ENCODE results near the gene FUCA1.

The FUCA1 gene

DNA sequence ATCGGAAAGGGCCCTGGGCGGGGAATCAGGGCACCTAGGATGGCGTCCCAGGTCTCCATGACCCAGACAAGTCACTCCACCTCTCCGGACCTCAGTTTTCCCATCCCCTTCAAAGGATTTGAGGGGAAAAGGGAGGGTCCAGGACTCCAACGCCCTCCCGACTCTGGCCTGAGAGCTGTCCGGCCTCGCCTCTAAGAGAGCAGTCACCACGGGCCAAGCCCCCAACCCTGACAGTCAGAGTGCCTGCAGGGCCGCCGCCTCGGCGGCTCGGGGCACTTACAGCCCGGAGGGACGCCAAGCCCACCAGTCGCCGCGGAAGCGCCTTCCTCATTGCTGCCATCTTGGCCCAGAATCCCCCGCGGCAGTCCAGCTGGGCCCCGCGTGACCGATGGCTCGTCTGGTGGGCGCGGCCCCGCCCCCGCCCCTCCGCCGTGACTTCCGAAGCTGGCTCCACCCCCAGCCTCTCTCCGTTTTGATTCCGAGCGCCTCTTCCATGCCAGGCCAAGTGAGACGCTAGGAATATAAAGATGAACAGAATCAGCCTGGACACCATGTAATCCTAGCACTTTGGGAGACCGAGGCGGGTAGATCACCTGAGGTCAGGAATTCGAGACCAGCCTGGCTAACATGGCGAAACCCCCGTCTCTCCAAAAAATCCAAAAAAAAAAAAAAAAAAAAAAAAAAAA is 42.9 kb downstream of the FUCA1 start, which contains the start of gene HMGCL:
TSS of gene HMGCL (minus strand) at position 354 of the 686 bp plus-strand sequence. CDS start at position 340, 14 bp downstream.
- no peak for TF ChIP-seq CTCF (IDR thresholded peaks at IDR 0.05; ENCODE audit: insufficient read depth, low read depth, low read length, missing control alignments)
- peak within 1 kb of the TSS; percentile 96 for H3K4me3 ChIP-seq (ENCODE audit: low read depth, low read length)
- DNase-seq (ENCODE audit: low read depth): peak; percentile 93

DNA sequence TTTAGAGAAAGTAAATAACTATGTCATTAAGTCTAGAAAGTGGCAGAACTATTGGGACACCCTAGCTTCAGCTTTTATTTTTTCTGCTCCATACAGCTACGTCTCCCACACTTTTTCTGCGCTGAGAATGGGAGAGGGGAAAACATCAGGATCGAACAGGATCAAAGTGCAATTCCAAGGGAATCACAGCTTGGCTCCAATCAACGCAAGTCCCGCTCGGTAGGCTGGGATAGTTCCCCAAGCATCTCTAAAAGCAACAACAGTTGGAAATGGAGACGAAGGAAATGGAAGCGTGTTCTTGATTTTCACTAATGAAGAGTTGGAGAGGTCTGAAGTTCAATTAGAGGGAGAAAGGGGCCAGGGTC is 43.4 kb downstream of the FUCA1 start:
- DNase-seq (ENCODE audit: low read depth): no peak
- peak overlapping the region; percentile 96 for H3K4me3 ChIP-seq (ENCODE audit: low read depth, low read length)
- TF ChIP-seq CTCF (IDR thresholded peaks at IDR 0.05; ENCODE audit: insufficient read depth, low read depth, low read length, missing control alignments): no peak

DNA sequence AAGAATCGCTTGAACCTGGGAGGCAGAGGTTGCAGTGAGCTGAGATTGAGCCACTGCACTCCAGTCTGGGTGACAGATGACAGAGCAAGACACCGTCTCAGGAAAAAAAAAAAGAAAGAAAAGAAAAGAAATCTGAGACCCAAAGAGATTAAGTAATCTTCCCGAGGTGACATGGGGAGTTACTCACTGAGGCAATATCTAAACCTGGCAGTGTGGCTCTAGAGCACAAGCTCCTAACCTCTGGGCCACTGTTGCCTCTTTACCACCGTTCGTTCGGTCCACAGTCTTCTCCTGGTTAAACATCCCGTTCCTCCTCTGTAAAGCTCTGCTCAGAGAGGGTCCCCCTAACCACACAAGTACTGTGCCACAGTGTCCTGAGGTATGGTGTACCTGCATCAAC is 44.3 kb downstream of the FUCA1 start:
- peak overlapping the region; percentile 96; the same call in 1 of the 2 replicates for H3K4me3 ChIP-seq (ENCODE audit: low read depth, low read length)
- no peak for TF ChIP-seq CTCF (IDR thresholded peaks at IDR 0.05; ENCODE audit: insufficient read depth, low read depth, low read length, missing control alignments)
- no peak for DNase-seq (ENCODE audit: low read depth)

DNA sequence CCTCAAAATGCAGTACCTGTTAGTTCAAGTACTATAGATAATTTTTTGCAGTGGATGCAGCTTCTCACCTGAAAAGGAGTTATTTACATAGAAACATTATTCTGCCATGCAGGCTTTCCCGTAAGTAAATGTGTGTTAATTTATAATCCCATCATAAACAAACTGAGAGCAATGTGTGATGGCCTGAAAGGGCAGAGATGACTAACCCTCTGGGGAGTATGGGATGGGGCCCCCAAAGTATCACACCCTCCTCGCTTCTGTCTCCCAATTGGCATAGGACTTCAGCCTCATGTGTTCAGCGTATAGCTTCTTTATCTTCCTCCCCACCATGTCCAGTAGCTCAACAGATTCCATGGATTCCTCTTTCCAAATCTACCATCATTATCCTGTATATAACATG is 50.5 kb downstream of the FUCA1 start:
- no peak overlapping the region for H3K4me3 ChIP-seq (ENCODE audit: low read depth, low read length)
- DNase-seq (ENCODE audit: low read depth): no peak

GRCh38 chr1:23816906-23817305 is 51.2 kb downstream of the FUCA1 start:
- no peak for TF ChIP-seq CTCF (IDR thresholded peaks at IDR 0.05; ENCODE audit: insufficient read depth, low read depth, low read length, missing control alignments)
- DNase-seq (ENCODE audit: low read depth): no peak

More for the DNA sequence above, 50.5 kb downstream of the FUCA1 start:
- no peak for TF ChIP-seq CTCF (IDR thresholded peaks at IDR 0.05; ENCODE audit: insufficient read depth, low read depth, low read length, missing control alignments)

DNA sequence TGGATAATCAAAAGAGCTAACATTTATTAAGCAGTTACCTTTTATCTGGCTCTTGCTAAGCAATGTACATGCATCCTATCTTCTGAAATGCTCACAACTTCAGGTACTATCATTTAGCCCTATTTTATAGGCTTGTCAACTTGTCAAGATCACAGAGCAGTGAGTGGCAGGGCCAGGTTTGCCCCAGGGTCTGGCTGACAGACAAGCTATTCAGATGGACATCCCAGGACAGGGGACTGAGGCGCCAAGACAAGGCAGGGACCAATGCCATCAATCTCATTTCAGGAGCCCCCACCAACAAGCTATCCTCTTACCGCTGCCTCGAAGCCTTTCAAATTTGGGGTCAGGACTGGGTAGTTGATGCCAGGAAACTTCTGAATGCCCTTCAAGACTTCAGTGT is 51.7 kb downstream of the FUCA1 start:
- DNase-seq (ENCODE audit: low read depth): no peak
- no peak overlapping the region for H3K4me3 ChIP-seq (ENCODE audit: low read depth, low read length)
- no peak for TF ChIP-seq CTCF (IDR thresholded peaks at IDR 0.05; ENCODE audit: insufficient read depth, low read depth, low read length, missing control alignments)

More at GRCh38 chr1:23816906-23817305, 51.2 kb downstream of the FUCA1 start:
- H3K4me3 ChIP-seq (ENCODE audit: low read depth, low read length): no peak overlapping the region

GRCh38 chr1:23814016-23814415 is 54.1 kb downstream of the FUCA1 start:
- no peak for TF ChIP-seq CTCF (IDR thresholded peaks at IDR 0.05; ENCODE audit: insufficient read depth, low read depth, low read length, missing control alignments)
- no peak overlapping the region for H3K4me3 ChIP-seq (ENCODE audit: low read depth, low read length)
- no peak for DNase-seq (ENCODE audit: low read depth)

Measured in GM12865 (cell line).